ENCODE data around the gene UBE2Q2. TPM values are rescaled to one million over a fixed set of nuclear protein-coding genes. Genes with fewer than 3 reads are reported as not detected.
"Not testable (repeated sequence)": the region's sequence is repeated elsewhere in the genome, so short reads cannot be mapped to it uniquely, and the experiment has no call there.

Gene UBE2Q2
- total RNA-seq, 1 experiment from 2014 or later = 40.5 TPM

- H3K4me3 ChIP-seq (ENCODE audit: low read depth, low read length) = no peak overlapping the region
- CTCF ChIA-PET = no interaction called here
- no peak overlapping the region for H3K27ac Mint-ChIP-seq (ENCODE audit: unreplicated experiment)
Measured at GRCh38 chr15:75850708-75851107, 7.5 kb downstream of the UBE2Q2 start.

GRCh38 chr15:75851566-75851965, 8.3 kb downstream of the UBE2Q2 start:
- H3K9me3 ChIP-seq; H3K36me3 ChIP-seq (ENCODE audit: control insufficient read depth, insufficient read depth, low read length); DNase-seq; H3K27me3 Mint-ChIP-seq (ENCODE audit: insufficient read depth, unreplicated experiment); intact Hi-C loops (cut with micrococcal nuclease; ENCODE audit: unreplicated experiment); H3K4me3 Mint-ChIP-seq (ENCODE audit: unreplicated experiment); H3K4me1 ChIP-seq; H3K4me3 ChIP-seq (ENCODE audit: low read depth, low read length); POLR2A ChIA-PET; H3K27ac Mint-ChIP-seq (ENCODE audit: unreplicated experiment); CTCF ChIA-PET; BruUV-seq (replicated peaks); H3K9me3 Mint-ChIP-seq (ENCODE audit: unreplicated experiment); H3K27me3 ChIP-seq (replicated peaks; ENCODE audit: control insufficient read depth, insufficient read depth, low read length): not testable (repeated sequence)
- Mint-ChIP-seq H3K36me3 (ENCODE audit: insufficient read depth, unreplicated experiment) (peaks cover 19% of the 10 kb centered on the region), H3K4me1 (ENCODE audit: low read depth, unreplicated experiment) (peaks cover 11% of the 10 kb centered on the region)

More at GRCh38 chr15:75850708-75851107, 7.5 kb downstream of the UBE2Q2 start:
- intact Hi-C loops (cut with micrococcal nuclease; ENCODE audit: unreplicated experiment) = no loop called here
- POLR2A ChIA-PET = no interaction called here
- H3K9me3 Mint-ChIP-seq (ENCODE audit: unreplicated experiment) = no peaks in the 10 kb centered on the region
- Histone ChIP-seq H3K4me1 (no peaks in the 10 kb centered on the region; the same call in 1 of the 2 replicates), H3K36me3 (ENCODE audit: control insufficient read depth, insufficient read depth, low read length) (no peaks in the 10 kb centered on the region), H3K27me3 (replicated peaks; ENCODE audit: control insufficient read depth, insufficient read depth, low read length) (no peaks in the 10 kb centered on the region), H3K9me3 (no peaks in the 10 kb centered on the region)
- no peak for DNase-seq
- BruUV-seq (replicated peaks) = no TSS peak
- TF ChIP-seq, protein P1, sequence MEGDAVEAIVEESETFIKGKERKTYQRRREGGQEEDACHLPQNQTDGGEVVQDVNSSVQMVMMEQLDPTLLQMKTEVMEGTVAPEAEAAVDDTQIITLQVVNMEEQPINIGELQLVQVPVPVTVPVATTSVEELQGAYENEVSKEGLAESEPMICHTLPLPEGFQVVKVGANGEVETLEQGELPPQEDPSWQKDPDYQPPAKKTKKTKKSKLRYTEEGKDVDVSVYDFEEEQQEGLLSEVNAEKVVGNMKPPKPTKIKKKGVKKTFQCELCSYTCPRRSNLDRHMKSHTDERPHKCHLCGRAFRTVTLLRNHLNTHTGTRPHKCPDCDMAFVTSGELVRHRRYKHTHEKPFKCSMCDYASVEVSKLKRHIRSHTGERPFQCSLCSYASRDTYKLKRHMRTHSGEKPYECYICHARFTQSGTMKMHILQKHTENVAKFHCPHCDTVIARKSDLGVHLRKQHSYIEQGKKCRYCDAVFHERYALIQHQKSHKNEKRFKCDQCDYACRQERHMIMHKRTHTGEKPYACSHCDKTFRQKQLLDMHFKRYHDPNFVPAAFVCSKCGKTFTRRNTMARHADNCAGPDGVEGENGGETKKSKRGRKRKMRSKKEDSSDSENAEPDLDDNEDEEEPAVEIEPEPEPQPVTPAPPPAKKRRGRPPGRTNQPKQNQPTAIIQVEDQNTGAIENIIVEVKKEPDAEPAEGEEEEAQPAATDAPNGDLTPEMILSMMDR (IDR thresholded peaks at IDR 0.05; ENCODE audit: insufficient read depth in 1 of 2, low read depth in 1 of 2, low read length in 1 of 2, severe bottlenecking in 1 of 2, unreplicated experiment in 1 of 2) = no peak
- H3K4me3 Mint-ChIP-seq (ENCODE audit: unreplicated experiment) = no peak overlapping the region
- H3K36me3 Mint-ChIP-seq (ENCODE audit: insufficient read depth, unreplicated experiment) = peaks cover 19% of the 10 kb centered on the region
- peaks cover 13% of the 10 kb centered on the region for H3K4me1 Mint-ChIP-seq (ENCODE audit: low read depth, unreplicated experiment)
- no peaks in the 10 kb centered on the region for H3K27me3 Mint-ChIP-seq (ENCODE audit: insufficient read depth, unreplicated experiment)

DNA sequence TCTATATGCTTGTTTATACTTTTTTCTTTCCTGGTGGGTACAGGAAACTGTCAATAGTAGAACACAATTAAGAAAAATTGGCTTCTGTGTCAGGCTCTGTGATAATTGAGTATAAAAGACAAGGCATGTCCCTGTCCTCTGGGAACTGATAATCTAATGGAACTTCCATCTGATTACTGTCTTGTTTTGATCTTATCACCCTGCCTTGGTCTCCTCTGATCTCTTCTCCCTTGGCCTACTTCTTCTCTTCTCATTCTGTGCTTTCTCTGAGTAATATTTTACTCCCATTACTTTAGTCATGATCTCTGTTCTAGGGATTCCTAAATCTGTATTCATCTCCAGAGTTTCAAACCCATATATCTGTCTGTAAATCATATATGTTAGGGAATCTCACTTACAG, 14.6 kb downstream of the UBE2Q2 start:
- Mint-ChIP-seq H3K4me3 (ENCODE audit: unreplicated experiment) (no peak overlapping the region), H3K27ac (ENCODE audit: unreplicated experiment) (no peak overlapping the region), H3K36me3 (ENCODE audit: insufficient read depth, unreplicated experiment) (peaks cover 28% of the 10 kb centered on the region), H3K9me3 (ENCODE audit: unreplicated experiment) (no peaks in the 10 kb centered on the region), H3K27me3 (ENCODE audit: insufficient read depth, unreplicated experiment) (no peaks in the 10 kb centered on the region), H3K4me1 (ENCODE audit: low read depth, unreplicated experiment) (peaks cover 4% of the 10 kb centered on the region)
- H3K27me3 ChIP-seq (replicated peaks; ENCODE audit: control insufficient read depth, insufficient read depth, low read length) = no peaks in the 10 kb centered on the region
- H3K4me3 ChIP-seq (ENCODE audit: low read depth, low read length) = no peak overlapping the region
- TF ChIP-seq, protein P1 (IDR thresholded peaks at IDR 0.05; ENCODE audit: insufficient read depth in 1 of 2, low read depth in 1 of 2, low read length in 1 of 2, severe bottlenecking in 1 of 2, unreplicated experiment in 1 of 2) = no peak
- no TSS peak for BruUV-seq (replicated peaks)
- H3K4me1 ChIP-seq = no peaks in the 10 kb centered on the region
- intact Hi-C loops (cut with micrococcal nuclease; ENCODE audit: unreplicated experiment) = no loop called here
- H3K9me3 ChIP-seq = no peaks in the 10 kb centered on the region
- no peak for DNase-seq
- ChIA-PET POLR2A (no interaction called here), CTCF (no interaction called here)
- H3K36me3 ChIP-seq (ENCODE audit: control insufficient read depth, insufficient read depth, low read length) = no peaks in the 10 kb centered on the region
